ENCODE data around the gene TEX22. TPM values are rescaled to one million over a fixed set of nuclear protein-coding genes. Genes with fewer than 3 reads are reported as not detected.

TEX22 gene
- total RNA-seq, 1 experiment from 2014 or later: 0.87 TPM

- POLR2A ChIA-PET: no interaction called here
- peaks cover 16% of the 10 kb centered on the region for H3K36me3 Mint-ChIP-seq
- H3K27me3 Mint-ChIP-seq (ENCODE audit: low read depth): peaks cover 14% of the 10 kb centered on the region
- peaks cover 5% of the 10 kb centered on the region; the same call in 1 of the 2 replicates for H3K9me3 Mint-ChIP-seq
- no peak for ATAC-seq
- CTCF ChIA-PET: interaction anchor here (0.5 to 1.7 kb wide), 4 partner anchors 24 to 95 kb away, joined by 3 to 8 read pairs (median 4); partner anchors contain the start of gene CRIP1
- DNase-seq (ENCODE audit: low spot score): no peak
- H3K4me1 Mint-ChIP-seq: no peaks in the 10 kb centered on the region
- H3K27ac Mint-ChIP-seq: no peak overlapping the region
- TF ChIP-seq SMAD3 (CRISPR knock-in tag; IDR thresholded peaks at IDR 0.05; ENCODE audit: borderline replicate concordance) (no peak), ZNF232 (CRISPR knock-in tag; IDR thresholded peaks at IDR 0.05) (no peak), AFF4 (CRISPR knock-in tag; IDR thresholded peaks at IDR 0.05; ENCODE audit: borderline replicate concordance) (no peak), ELF4 (CRISPR knock-in tag; IDR thresholded peaks at IDR 0.05; ENCODE audit: low read depth) (no peak), HMGA2 (CRISPR knock-in tag; IDR thresholded peaks at IDR 0.05) (no peak), SP1 (CRISPR knock-in tag; conservative IDR thresholded peaks at IDR 0.05) (no peak), AR (CRISPR knock-in tag; IDR thresholded peaks at IDR 0.05) (no peak), RORB (CRISPR knock-in tag; IDR thresholded peaks at IDR 0.05) (no peak), ZNF138 (CRISPR knock-in tag; conservative IDR thresholded peaks at IDR 0.05) (no peak), ZSCAN18 (CRISPR knock-in tag; IDR thresholded peaks at IDR 0.05) (no peak), ZNF423 (CRISPR knock-in tag; IDR thresholded peaks at IDR 0.05) (no peak), SOX15 (CRISPR knock-in tag; IDR thresholded peaks at IDR 0.05) (no peak), ESRRA (CRISPR knock-in tag; IDR thresholded peaks at IDR 0.05; ENCODE audit: borderline replicate concordance) (no peak), ZNF317 (CRISPR knock-in tag; IDR thresholded peaks at IDR 0.05; ENCODE audit: borderline replicate concordance, low read depth) (no peak), ZNF263 (CRISPR knock-in tag; IDR thresholded peaks at IDR 0.05; ENCODE audit: low read depth) (no peak), FOXJ3 (CRISPR knock-in tag; IDR thresholded peaks at IDR 0.05; ENCODE audit: borderline replicate concordance) (no peak), USF2 (CRISPR knock-in tag; IDR thresholded peaks at IDR 0.05) (no peak), FOXP1 (CRISPR knock-in tag; IDR thresholded peaks at IDR 0.05; ENCODE audit: borderline replicate concordance) (no peak), MLX (CRISPR knock-in tag; IDR thresholded peaks at IDR 0.05) (no peak)
- no peak overlapping the region for H3K4me3 Mint-ChIP-seq
Measured at GRCh38 chr14:105394714-105395537, 3.4 kb upstream of the TEX22 start.

Measured in WTC11 (cell line).